Astrocyte of the spinal cord (primary cell): ENCODE results near the gene WNT5B.

Experiments used
- DNase-seq: peaks from one replicate; pipeline ENCODE4 v3.0.0; 2011; ENCODE audit warnings: low read depth, low spot score
- H3K4me3 ChIP-seq: 2 replicates; pipeline ENCODE4 v1.5.1; 2011; ENCODE audit warnings: low read depth, mild to moderate bottlenecking, low read length, moderate library complexity
- CTCF ChIP-seq: IDR thresholded peaks from 2 replicates; pipeline ENCODE4 v1.5.1; 2012; ENCODE audit warnings: low read depth, mild to moderate bottlenecking, low read length, inconsistent platforms
- in situ Hi-C: cut with HindIII; loops from 2 replicates; pipeline ENCODE4 v1.10.0; 2017; ENCODE audit warnings: low sequenced_read_pairs

The WNT5B gene

GRCh38 chr12:1695886-1696670 lies 67.0 kb downstream of the WNT5B start:
- H3K4me3 ChIP-seq, result no peak overlapping the region
- no peak for TF ChIP-seq CTCF
- in situ Hi-C loops, result no loop called here
- no peak for DNase-seq

- no peak for TF ChIP-seq CTCF
- no peak overlapping the region for H3K4me3 ChIP-seq
- DNase-seq, result no peak
- in situ Hi-C loops, result no loop called here
These were observed 67.8 kb downstream of the WNT5B start for GRCh38 chr12:1696800-1697199.
